RCC 7860 (cell line): ENCODE data around the gene BAG5.

Source experiments
- DNase-seq: peaks from one replicate; pipeline ENCODE4 v3.0.0-alpha.2; 2015; ENCODE audit warnings: low spot score
- FAIRE-seq: peaks from 2 replicates; lab custom pipeline; 2012; peaks lifted over from hg19 to GRCh38; lab: Jason Lieb, UNC

Gene BAG5

DNA sequence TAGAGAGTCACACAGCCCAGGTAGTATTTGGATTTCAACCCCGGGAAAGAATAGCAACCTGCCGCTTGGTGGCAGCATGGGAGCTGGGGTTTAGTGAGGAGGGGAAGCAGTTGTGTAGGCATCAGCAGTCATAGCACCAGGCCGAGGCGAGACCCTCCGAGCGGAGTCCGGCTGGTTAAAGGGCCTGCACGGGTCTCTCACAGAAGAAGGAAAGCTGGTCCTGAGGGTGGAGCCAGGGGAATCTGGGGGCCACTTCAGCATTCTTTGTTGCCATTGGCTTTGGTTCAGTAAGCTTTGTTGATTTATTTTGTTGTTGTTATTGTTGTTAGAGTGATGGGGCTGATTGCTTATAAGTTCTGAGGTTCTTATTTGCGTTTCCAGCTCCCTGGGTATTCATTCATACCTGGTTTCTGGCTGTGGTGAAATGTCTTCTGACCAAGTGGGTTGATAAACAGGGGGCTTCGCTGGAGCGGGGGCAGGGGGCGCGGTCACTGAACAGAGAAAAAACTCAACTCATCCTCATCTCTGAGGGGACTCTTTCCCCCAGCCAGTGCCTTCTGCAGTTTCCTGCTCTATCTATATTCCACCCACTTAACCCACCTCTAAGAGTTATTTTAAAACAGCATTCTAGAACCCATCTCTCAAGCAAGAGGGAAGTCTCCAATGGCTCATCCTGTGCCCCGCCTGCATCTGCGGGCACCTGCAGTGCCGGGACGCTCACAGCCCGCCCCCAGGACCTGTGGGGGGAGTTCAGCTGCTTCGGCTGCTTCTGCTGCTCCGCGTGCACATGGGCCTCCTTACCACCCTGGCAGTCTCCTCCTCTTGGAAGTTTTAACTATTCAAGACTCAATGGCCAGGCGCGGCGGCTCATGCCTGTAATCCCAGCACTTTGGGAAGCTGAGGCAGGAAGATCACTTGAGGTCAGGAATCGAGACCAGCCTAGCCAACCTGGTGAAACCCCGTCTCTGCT, 51.4 kb downstream of the BAG5 start:
- FAIRE-seq (no peak), DNase-seq (no peak)

DNA sequence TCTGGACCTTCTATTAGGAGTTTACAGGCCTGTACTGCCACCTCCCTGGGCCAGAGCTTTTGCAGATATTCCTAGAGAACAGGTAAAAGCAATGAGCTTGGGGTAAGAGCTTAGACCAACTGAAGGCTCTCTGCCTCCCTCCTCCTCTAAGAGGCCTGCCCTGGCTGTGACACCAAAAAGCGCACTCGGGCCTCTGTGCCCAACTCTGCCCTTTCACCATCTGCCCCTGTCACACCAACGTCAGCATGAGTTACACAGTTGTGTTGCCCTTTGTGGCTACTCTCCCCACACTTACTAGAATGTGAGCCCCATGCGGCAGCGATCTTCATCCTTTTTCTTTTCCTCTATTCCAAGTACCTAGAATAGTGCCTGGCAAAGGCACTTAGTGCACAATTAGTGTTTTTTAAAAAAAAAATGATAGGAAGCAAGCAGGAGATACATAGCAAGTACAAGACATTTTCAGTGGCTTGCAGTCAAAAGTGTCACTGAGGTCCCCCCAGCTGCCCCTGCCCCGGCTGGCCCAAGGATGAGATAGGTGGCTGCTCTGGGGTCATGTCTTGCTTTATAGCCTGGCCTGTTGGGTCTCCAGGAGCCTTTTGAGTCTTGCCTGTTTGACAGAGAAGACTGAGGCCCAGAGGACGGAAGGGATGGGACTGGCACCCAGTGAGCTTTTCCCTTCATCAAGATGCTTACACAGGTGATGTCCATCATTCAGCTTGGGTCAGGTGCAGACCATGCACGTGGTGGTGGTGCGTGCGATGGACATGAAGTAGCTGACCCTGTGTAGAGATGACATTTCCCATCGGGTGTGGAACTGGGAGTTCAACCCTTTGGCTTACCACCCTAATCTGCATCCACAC, 52.4 kb downstream of the BAG5 start:
- DNase-seq (no peak), FAIRE-seq (no peak)

GRCh38 chr14:103508521-103509329, 53.7 kb downstream of the BAG5 start:
- no peak for DNase-seq
- FAIRE-seq = no peak

- DNase-seq = no peak
These were observed 54.7 kb downstream of the BAG5 start for GRCh38 chr14:103507751-103508150.

More at GRCh38 chr14:103507751-103508150, 54.7 kb downstream of the BAG5 start:
- no peak for FAIRE-seq
